Measurements from ENCODE around the gene SMIM33.

DNA sequence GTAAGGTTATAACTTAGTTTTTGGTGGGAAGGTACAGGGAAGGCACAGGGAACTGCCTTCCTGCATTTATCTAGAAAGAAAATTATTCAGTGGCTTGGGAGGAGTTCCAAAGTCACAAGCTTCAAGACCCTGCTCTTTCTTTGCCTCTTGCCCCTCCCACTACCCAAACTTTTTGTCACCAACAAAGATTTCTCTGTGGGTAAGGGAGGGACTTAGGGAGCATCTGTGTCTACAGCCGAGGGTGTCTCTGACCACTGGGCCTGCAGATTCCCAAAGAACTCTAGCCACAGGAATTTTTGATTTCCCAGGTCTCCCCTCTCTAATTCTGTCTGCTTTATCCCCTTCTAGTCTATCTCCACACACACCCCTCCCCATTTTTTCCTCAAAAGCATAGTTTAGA is 10.3 kb upstream of the SMIM33 start:
- TF ChIP-seq, protein P1, sequence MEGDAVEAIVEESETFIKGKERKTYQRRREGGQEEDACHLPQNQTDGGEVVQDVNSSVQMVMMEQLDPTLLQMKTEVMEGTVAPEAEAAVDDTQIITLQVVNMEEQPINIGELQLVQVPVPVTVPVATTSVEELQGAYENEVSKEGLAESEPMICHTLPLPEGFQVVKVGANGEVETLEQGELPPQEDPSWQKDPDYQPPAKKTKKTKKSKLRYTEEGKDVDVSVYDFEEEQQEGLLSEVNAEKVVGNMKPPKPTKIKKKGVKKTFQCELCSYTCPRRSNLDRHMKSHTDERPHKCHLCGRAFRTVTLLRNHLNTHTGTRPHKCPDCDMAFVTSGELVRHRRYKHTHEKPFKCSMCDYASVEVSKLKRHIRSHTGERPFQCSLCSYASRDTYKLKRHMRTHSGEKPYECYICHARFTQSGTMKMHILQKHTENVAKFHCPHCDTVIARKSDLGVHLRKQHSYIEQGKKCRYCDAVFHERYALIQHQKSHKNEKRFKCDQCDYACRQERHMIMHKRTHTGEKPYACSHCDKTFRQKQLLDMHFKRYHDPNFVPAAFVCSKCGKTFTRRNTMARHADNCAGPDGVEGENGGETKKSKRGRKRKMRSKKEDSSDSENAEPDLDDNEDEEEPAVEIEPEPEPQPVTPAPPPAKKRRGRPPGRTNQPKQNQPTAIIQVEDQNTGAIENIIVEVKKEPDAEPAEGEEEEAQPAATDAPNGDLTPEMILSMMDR (IDR thresholded peaks at IDR 0.05): no peak
- TF ChIP-seq EZH2 (IDR thresholded peaks at IDR 0.05): no peak
- no peak for TF ChIP-seq EZH2phosphoT487 (IDR thresholded peaks at IDR 0.05)
